GM13976 (cell line): ENCODE measurements around the gene VEPH1.

Source experiments
- DNase-seq: peaks from one replicate; pipeline ENCODE4 v3.0.0; 2012; ENCODE audit warnings: low spot score
- CTCF ChIP-seq: IDR thresholded peaks from 2 replicates; pipeline ENCODE4 v1.5.1; 2012; ENCODE audit warnings: borderline replicate concordance, mild to moderate bottlenecking; ENCODE audit not compliant: insufficient read depth; ENCODE audit errors: extremely low read depth, missing control alignments, control extremely low read depth
- in situ Hi-C: fragments of 300-500 bp; cut with MboI; formaldehyde crosslinking; loops from one replicate; pipeline ENCODE4 v1.12.0; 2022; ENCODE audit warnings: low sequenced_read_pairs, mixed read lengths, inconsistent platforms; ENCODE audit not compliant: unreplicated experiment

The VEPH1 gene

GRCh38 chr3:157416347-157417087, 86.7 kb downstream of the VEPH1 start:
- in situ Hi-C loops = no loop called here
- no peak for TF ChIP-seq CTCF
- DNase-seq = no peak

DNA sequence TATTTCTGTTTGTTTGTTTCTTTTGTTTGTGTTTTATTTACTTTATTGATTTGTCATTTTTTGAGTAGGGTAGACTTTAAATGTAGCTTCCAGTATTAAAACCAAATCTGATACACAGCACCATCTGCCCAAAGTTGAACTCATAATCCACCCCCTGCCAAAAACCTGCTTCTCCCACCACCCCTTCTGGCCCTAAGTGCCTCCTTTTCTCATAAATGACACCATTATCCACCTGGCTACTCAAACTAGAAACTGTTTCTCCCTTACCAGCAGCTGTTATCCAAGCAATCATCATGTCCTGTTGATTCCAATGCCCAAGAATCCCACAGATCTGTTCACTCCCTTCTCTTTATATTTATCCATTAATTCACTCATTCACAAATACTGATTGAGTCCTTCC, 88.4 kb downstream of the VEPH1 start:
- no peak for TF ChIP-seq CTCF
- DNase-seq = no peak
- in situ Hi-C loops = no loop called here

GRCh38 chr3:157412323-157412855, 90.8 kb downstream of the VEPH1 start:
- in situ Hi-C loops = no loop called here
- TF ChIP-seq CTCF = no peak
- no peak for DNase-seq

GRCh38 chr3:157410945-157411344, 92.3 kb downstream of the VEPH1 start:
- no peak for DNase-seq
- in situ Hi-C loops = no loop called here
- TF ChIP-seq CTCF = no peak

GRCh38 chr3:157409516-157409915, 93.7 kb downstream of the VEPH1 start:
- no peak for TF ChIP-seq CTCF
- in situ Hi-C loops = no loop called here
- DNase-seq = no peak

DNA sequence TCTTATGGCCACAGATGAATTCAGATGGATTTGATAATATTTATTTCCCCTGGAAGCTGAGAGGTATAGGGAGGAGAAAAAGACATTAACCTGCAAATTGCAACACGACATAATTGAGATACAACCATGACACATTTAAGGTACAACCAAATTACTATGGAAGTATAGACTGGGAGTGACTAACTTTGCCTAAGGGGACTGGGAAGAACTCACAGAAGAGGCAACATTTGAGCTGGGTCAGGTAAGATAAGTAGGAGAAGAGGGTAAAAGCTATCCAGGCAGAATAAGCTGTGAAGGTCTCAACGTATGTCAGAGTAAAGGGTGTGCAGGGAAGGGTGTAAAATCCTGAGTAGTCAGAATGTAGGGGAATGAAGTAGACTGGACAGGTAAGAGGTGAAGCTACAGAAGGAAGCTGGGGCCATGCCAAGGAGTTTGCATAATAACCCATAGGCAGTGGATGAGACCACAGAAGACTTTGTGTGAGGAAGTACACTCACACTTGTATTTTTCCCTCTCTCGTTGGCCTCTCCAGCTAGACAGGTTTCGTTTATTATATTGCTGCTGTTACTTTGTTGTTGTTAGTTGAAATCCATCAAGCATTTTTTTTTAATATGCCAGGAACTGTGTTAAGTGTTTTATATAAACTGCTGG, 94.6 kb downstream of the VEPH1 start:
- DNase-seq = no peak
- TF ChIP-seq CTCF = no peak
- in situ Hi-C loops = no loop called here

DNA sequence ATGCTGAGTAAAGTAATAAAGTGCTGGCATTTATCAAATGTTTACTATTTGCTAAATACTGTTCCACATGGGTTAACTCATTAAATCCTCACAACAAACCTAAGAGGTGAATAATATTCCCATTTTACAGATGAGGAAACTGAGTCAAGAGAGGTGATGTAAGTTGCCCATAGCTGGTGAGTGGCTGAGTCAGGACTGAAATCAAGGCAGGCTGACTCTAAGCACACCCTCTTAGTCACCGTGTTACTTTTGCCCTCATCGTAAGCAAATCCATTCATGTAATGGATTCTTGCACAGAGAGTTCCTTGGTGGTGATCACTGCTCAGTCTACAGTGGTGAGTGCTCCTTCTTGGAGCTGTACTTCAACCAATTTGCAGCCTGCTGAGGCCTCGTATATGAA, 95.4 kb downstream of the VEPH1 start:
- in situ Hi-C loops = no loop called here
- DNase-seq = no peak
- no peak for TF ChIP-seq CTCF
